Neural progenitor cell (in vitro differentiated cells): Measurements from ENCODE around the gene EGLN1. TPM values are rescaled to one million over a fixed set of nuclear protein-coding genes. Genes with fewer than 3 reads are reported as not detected.

Experiments
- DNase-seq: peaks from one replicate; pipeline ENCODE4 v3.0.0-alpha.2; 2016; ENCODE audit warnings: low spot score
- H2AFZ ChIP-seq: fragments of 200-600 bp; sonication (generic); replicated peaks from 2 replicates; pipeline ENCODE4 v1.6.1; 2016; ENCODE audit warnings: antibody characterized with exemption
- H3F3A ChIP-seq: fragments of 200-600 bp; sonication (generic); 2 replicates; pipeline ENCODE4 v1.6.1; 2016; ENCODE audit warnings: antibody characterized with exemption, low read depth
- H3K27ac ChIP-seq: fragments of 200-600 bp; sonication (generic); 2 replicates; pipeline ENCODE4 v1.5.1; 2016; ENCODE audit warnings: mild to moderate bottlenecking
- H3K27me3 ChIP-seq: fragments of 200-600 bp; sonication (generic); 2 replicates; pipeline ENCODE4 v1.6.1; 2016; ENCODE audit warnings: mild to moderate bottlenecking, moderate library complexity
- H3K36me3 ChIP-seq: fragments of 200-600 bp; sonication (generic); 2 replicates; pipeline ENCODE4 v1.5.1; 2016
- H3K4me1 ChIP-seq: fragments of 200-600 bp; sonication (generic); 2 replicates; pipeline ENCODE4 v1.6.1; 2016; ENCODE audit warnings: mixed run types
- H3K4me2 ChIP-seq: fragments of 200-600 bp; sonication (generic); 2 replicates; pipeline ENCODE4 v1.6.1; 2016
- H3K4me3 ChIP-seq: fragments of 200-600 bp; sonication (generic); 2 replicates; pipeline ENCODE4 v1.5.1; 2016
- H3K79me2 ChIP-seq: fragments of 200-600 bp; sonication (generic); 2 replicates; pipeline ENCODE4 v1.6.1; 2016; ENCODE audit warnings: low read depth
- H3K9ac ChIP-seq: fragments of 200-600 bp; sonication (generic); 2 replicates; pipeline ENCODE4 v1.6.1; 2016
- H3K9me3 ChIP-seq: fragments of 200-600 bp; sonication (generic); 2 replicates; pipeline ENCODE4 v1.5.1; 2016; ENCODE audit warnings: low read depth
- H4K20me1 ChIP-seq: fragments of 200-600 bp; sonication (generic); 2 replicates; pipeline ENCODE4 v1.6.1; 2016; ENCODE audit warnings: low read depth
- H3K27ac Mint-ChIP-seq: 3 replicates; pipeline ENCODE4 v1.8.0; 2021; ENCODE audit warnings: mixed read lengths
- H3K27me3 Mint-ChIP-seq: 2 replicates; pipeline ENCODE4 v1.8.0; 2022; ENCODE audit warnings: low read depth, mild to moderate bottlenecking, inconsistent platforms, moderate library complexity, mixed read lengths; ENCODE audit not compliant: insufficient read depth
- H3K36me3 Mint-ChIP-seq: 3 replicates; pipeline ENCODE4 v1.8.0; 2021; ENCODE audit warnings: mixed read lengths
- H3K4me1 Mint-ChIP-seq: 3 replicates; pipeline ENCODE4 v1.8.0; 2021; ENCODE audit warnings: mixed read lengths
- H3K4me3 Mint-ChIP-seq: 3 replicates; pipeline ENCODE4 v1.8.0; 2021; ENCODE audit warnings: mild to moderate bottlenecking, moderate library complexity, mixed read lengths
- H3K9me3 Mint-ChIP-seq: 3 replicates; pipeline ENCODE4 v1.8.0; 2020; ENCODE audit warnings: mixed read lengths
- CTCF ChIP-seq: fragments of 200-600 bp; sonication (generic); IDR thresholded peaks from 2 replicates; pipeline ENCODE4 v1.5.1; 2017; ENCODE audit warnings: antibody characterized with exemption, mild to moderate bottlenecking
- EZH2 ChIP-seq: fragments of 200-600 bp; sonication (generic); IDR thresholded peaks from 2 replicates; pipeline ENCODE4 v1.6.1; 2017; ENCODE audit warnings: antibody characterized with exemption, mild to moderate bottlenecking, moderate library complexity
- EZH2phosphoT487 ChIP-seq: fragments of 200-600 bp; sonication (generic); IDR thresholded peaks from 2 replicates; pipeline ENCODE4 v1.6.1; 2017; ENCODE audit warnings: antibody characterized with exemption
- total RNA-seq: library from RNA; depleted of rRNA; stranded (reverse); fragments of >200 nt; gene quantifications from 2 replicates; pipeline ENCODE4 v1.2.3, GENCODE V29; 2015; ENCODE audit warnings: low replicate concordance

Gene EGLN1
- total RNA-seq, 1 donor from 2014 or later: 30.3 TPM

- peaks cover 72% of the 10 kb centered on the region for H3K79me2 ChIP-seq
- peaks cover 17% of the 10 kb centered on the region for H3F3A ChIP-seq
- TF ChIP-seq CTCF (no peak), EZH2phosphoT487 (no peak), EZH2 (no peak)
- peaks cover 22% of the 10 kb centered on the region for H4K20me1 ChIP-seq
- peak overlapping the region; percentile 96 for H3K4me3 ChIP-seq
- H3K36me3 ChIP-seq: no peaks in the 10 kb centered on the region
- H3K27ac ChIP-seq: no peak overlapping the region
- H3K27ac Mint-ChIP-seq: no peak overlapping the region
- peaks cover 8% of the 10 kb centered on the region for H3K36me3 Mint-ChIP-seq
- peak overlapping the region; percentile 92 for H2AFZ ChIP-seq
- no peaks in the 10 kb centered on the region for H3K9me3 ChIP-seq
- H3K4me1 Mint-ChIP-seq: peaks cover 48% of the 10 kb centered on the region
- DNase-seq: no peak
- peak overlapping the region; percentile 97 for H3K4me3 Mint-ChIP-seq
- no peaks in the 10 kb centered on the region for H3K27me3 ChIP-seq
- peak overlapping the region; percentile 97 for H3K4me2 ChIP-seq
- no peaks in the 10 kb centered on the region for H3K9me3 Mint-ChIP-seq
- peak overlapping the region; percentile 81 for H3K9ac ChIP-seq
- peaks cover 44% of the 10 kb centered on the region for H3K4me1 ChIP-seq
- H3K27me3 Mint-ChIP-seq: peaks cover 7% of the 10 kb centered on the region
These were observed 85.0 kb downstream of the EGLN1 start for GRCh38 chr1:231337043-231337471.

GRCh38 chr1:231335663-231336602 lies 86.2 kb downstream of the EGLN1 start:
- peak overlapping the region; percentile 28 for H3K27ac Mint-ChIP-seq
- no peaks in the 10 kb centered on the region for H3K27me3 ChIP-seq

GRCh38 chr1:231334952-231335351 lies 87.1 kb downstream of the EGLN1 start:
- H4K20me1 ChIP-seq: peaks cover 22% of the 10 kb centered on the region
- H3K27me3 Mint-ChIP-seq: peaks cover 7% of the 10 kb centered on the region
- no peak overlapping the region for H2AFZ ChIP-seq
- H3F3A ChIP-seq: peaks cover 17% of the 10 kb centered on the region
- no peaks in the 10 kb centered on the region for H3K9me3 Mint-ChIP-seq
- peaks cover 66% of the 10 kb centered on the region for H3K79me2 ChIP-seq
- TF ChIP-seq EZH2phosphoT487: no peak
- TF ChIP-seq CTCF: no peak
- TF ChIP-seq EZH2: no peak
- H3K4me1 ChIP-seq: peaks cover 44% of the 10 kb centered on the region
- no peaks in the 10 kb centered on the region for H3K27me3 ChIP-seq
- H3K27ac Mint-ChIP-seq: no peak overlapping the region
- H3K9me3 ChIP-seq: no peaks in the 10 kb centered on the region
- peaks cover 48% of the 10 kb centered on the region for H3K4me1 Mint-ChIP-seq
- no peak overlapping the region for H3K9ac ChIP-seq
- peaks cover 5% of the 10 kb centered on the region for H3K36me3 Mint-ChIP-seq
- H3K4me3 ChIP-seq: peak overlapping the region; percentile 96
- no peak overlapping the region for H3K27ac ChIP-seq
- H3K4me2 ChIP-seq: peak overlapping the region; percentile 97
- no peak for DNase-seq
- peak overlapping the region; percentile 35 for H3K4me3 Mint-ChIP-seq
- no peaks in the 10 kb centered on the region for H3K36me3 ChIP-seq

More at GRCh38 chr1:231335663-231336602, 86.2 kb downstream of the EGLN1 start:
- H3K4me2 ChIP-seq: peak overlapping the region; percentile 97
- H3K4me3 Mint-ChIP-seq: peak overlapping the region; percentile 97
- H3K27me3 Mint-ChIP-seq: peaks cover 7% of the 10 kb centered on the region
- peak overlapping the region; percentile 47 for H3K9ac ChIP-seq
- H3K4me1 Mint-ChIP-seq: peaks cover 48% of the 10 kb centered on the region
- no peak for DNase-seq
- H3K36me3 Mint-ChIP-seq: peaks cover 5% of the 10 kb centered on the region
- peaks cover 22% of the 10 kb centered on the region for H4K20me1 ChIP-seq
- no peak overlapping the region for H2AFZ ChIP-seq
- H3K9me3 ChIP-seq: no peaks in the 10 kb centered on the region
- peaks cover 17% of the 10 kb centered on the region for H3F3A ChIP-seq
- H3K4me3 ChIP-seq: peak overlapping the region; percentile 96
- H3K79me2 ChIP-seq: peaks cover 72% of the 10 kb centered on the region
- TF ChIP-seq EZH2 (no peak), EZH2phosphoT487 (no peak), CTCF (no peak)
- H3K36me3 ChIP-seq: no peaks in the 10 kb centered on the region
- no peak overlapping the region for H3K27ac ChIP-seq
- H3K9me3 Mint-ChIP-seq: no peaks in the 10 kb centered on the region
- H3K4me1 ChIP-seq: peaks cover 44% of the 10 kb centered on the region
